ENCODE results near the gene MED13L.
"Not testable (repeated sequence)": the region's sequence is repeated elsewhere in the genome, so short reads cannot be mapped to it uniquely, and the experiment has no call there.

MED13L gene

GRCh38 chr12:116012757-116013156 is 264.7 kb downstream of the MED13L start:
- DNase-seq (ENCODE audit: low read depth) = no peak

DNA sequence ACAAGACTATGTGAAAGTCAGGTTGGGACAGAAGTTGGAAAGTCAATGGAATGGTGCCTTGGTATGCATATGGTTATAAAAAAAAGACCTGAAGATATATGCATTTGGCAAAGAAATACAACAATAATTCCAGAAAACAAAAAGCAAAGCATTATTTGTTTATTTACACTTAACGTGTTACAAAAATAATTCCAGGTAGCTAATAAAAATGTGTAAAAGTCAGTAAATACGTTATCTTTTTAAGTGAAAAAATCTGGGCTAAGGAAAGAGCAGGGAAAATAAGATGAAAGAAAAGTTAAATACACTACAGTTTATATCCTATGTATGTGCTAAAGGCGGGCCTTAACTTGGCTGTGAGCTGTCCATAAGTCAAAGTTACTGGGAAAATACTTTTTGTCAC is 266.3 kb downstream of the MED13L start:
- no peak for DNase-seq (ENCODE audit: low read depth)

- no peak for DNase-seq (ENCODE audit: low read depth)
Measured at GRCh38 chr12:116010467-116010866, 267.0 kb downstream of the MED13L start.

- no peak for DNase-seq (ENCODE audit: low read depth)
Measured at GRCh38 chr12:116009805-116010204, 267.7 kb downstream of the MED13L start.

DNA sequence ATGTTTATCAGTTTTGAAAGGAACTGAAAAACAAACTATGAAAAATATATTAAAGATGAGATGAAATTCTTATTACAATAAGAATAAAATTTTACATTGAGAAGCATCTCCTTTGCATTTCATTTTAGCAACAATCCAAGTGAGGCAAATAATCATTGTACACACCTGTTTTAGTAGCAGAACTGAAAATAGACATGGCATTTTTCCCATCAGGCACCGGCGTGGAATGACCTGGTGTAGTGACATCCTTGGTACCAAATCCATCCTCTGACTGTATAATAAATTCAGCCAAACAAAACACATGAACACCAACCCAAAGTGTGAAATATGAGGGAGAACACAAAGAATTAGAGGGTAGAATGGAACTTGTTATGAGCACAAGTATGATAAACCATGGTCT is 271.4 kb downstream of the MED13L start:
- DNase-seq (ENCODE audit: low read depth) = no peak

- DNase-seq (ENCODE audit: low read depth) = peak; percentile 79
Measured at GRCh38 chr12:116002890-116003536, 274.5 kb downstream of the MED13L start.

GRCh38 chr12:116000252-116000651 is 277.2 kb downstream of the MED13L start:
- no peak for DNase-seq (ENCODE audit: low read depth)

GRCh38 chr12:115999582-115999981 is 277.9 kb downstream of the MED13L start:
- DNase-seq (ENCODE audit: low read depth) = no peak

- no peak for DNase-seq (ENCODE audit: low read depth)
Measured at GRCh38 chr12:115998794-115999478, 278.6 kb downstream of the MED13L start.

DNA sequence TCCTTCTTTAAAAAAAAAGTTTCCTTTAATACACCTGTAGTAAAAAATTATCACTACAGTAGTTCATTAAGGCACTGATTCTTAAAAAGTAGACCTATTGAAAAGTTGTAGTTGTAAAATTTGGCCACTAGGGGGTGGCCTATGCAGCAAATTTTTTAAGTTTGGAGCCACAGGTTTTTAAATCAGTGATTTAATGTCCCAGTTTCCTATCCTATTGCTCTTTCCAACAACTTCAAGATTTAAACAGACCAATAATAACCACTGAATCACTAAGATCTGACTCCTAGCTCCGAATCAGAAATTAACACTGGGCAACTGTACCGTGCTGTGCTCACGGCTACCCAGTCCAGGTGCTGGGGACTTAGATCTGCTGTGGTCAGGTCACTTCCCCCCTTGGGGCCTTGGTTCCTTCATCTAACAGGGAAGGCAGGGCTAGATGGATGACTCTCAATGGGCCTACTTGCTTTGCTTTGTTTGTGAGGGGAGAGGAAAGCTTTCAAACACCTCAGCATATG is 279.3 kb downstream of the MED13L start:
- peak; percentile 58 for DNase-seq (ENCODE audit: low read depth)

DNA sequence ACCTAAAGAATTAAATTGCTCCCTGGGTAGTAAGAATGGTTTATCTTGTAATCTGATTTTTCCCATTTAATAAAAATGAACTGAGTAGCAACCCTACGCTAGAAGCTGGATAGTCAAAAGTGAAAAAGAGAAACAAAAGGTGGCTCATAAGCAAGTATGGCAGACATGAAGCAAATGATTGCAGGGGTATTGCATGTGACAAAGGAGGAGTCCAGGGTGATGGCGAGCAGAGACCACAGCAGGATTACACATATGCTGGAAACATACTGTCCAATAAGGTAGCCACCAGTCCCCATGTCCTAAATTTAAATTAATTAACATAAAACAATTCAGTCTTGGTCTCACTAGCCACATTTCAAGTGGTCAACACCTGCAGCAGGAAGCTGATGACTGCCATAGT is 283.8 kb downstream of the MED13L start:
- no peak for DNase-seq (ENCODE audit: low read depth)

- no peak for DNase-seq (ENCODE audit: low read depth)
Measured at GRCh38 chr12:115990241-115990640, 287.3 kb downstream of the MED13L start.

DNA sequence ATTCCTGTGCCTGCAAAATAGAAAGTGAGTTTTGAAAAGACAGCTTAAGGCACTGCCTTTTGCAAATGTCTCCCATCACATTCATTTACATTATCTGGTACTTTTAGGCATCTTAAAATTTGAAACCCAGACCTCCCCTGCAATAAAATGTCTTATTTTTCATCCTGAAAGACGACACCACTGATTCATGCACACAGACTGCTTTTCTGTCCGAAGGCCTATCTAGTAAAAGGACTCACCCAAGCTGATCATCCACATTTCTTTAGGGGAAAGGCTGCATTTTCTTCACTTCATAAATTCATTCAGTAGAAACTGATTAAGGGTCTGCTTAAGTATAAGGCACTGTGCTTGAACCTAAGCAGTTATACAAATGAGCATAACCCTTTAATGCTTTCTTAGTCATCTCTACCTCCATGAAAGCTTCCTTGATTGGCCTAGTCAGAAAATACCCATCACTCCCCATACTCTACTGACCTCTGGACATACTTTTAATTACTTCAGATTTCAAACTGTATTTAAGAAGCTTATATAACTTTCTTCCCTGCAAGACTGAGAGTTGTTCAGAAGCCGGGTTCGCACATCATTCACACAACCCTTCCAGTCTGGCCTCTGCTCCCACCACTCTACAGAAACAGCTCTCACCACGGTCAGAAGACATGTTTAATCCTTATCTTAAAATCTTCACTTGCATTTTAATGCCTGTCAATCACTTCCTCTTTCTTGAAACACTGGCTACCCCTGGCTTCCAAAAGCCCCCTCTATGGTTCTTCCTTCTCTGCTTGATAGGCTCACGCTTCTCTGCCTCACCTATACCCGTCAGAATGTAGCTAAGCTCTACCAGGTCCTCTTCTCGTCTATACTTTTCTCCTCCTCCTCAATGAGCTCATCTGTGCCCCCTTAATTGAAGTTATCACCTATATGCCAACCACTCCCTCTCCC is 288.6 kb downstream of the MED13L start:
- DNase-seq (ENCODE audit: low read depth) = no peak

GRCh38 chr12:115988212-115988611 is 289.3 kb downstream of the MED13L start:
- no peak for DNase-seq (ENCODE audit: low read depth)

DNA sequence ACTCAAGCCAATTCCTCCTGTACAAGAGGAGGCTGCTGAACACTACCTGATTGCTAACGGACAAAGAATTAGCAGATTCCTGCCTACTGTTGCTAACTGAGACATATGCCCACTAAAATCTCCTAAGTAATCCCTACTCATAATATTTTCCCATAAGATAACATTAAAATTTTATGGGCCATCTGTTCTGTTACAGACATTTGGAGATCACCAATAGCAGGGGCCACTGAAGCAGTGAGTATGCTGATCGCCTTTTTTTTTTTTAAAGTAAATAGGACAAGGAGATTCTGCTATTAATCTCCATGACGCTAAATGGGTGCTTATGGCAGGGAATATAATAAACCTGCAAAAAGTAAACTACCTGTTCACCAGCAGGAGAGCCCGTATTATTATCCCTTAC is 292.9 kb downstream of the MED13L start:
- DNase-seq (ENCODE audit: low read depth) = no peak

- no peak for DNase-seq (ENCODE audit: low read depth)
Measured at GRCh38 chr12:115983226-115983798, 294.2 kb downstream of the MED13L start.

- DNase-seq (ENCODE audit: low read depth) = no peak
Measured at GRCh38 chr12:115980339-115980738, 297.2 kb downstream of the MED13L start.

GRCh38 chr12:115979851-115980250 is 297.6 kb downstream of the MED13L start:
- no peak for DNase-seq (ENCODE audit: low read depth)

DNA sequence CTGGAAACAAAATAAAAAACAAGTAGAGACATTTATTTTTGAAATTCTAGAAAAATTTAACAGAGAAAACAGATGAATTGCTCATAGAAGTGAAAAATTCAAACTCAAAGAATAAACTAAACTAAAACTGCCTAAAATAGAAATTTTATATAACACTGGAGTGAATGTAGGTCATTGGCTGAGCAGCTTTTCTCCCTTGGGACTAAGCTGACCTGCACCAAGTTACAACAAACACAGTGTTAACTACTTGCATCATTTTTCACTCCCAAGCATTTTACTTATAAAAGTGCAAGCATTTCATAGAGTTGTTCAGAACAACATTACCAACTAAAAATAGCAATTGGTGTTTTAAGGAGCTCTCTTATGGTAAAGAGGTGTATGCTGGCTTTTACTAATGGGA is 298.1 kb downstream of the MED13L start:
- no peak for DNase-seq (ENCODE audit: low read depth)

GRCh38 chr12:115976829-115977228 is 300.7 kb downstream of the MED13L start:
- DNase-seq (ENCODE audit: low read depth) = not testable (repeated sequence)

DNA sequence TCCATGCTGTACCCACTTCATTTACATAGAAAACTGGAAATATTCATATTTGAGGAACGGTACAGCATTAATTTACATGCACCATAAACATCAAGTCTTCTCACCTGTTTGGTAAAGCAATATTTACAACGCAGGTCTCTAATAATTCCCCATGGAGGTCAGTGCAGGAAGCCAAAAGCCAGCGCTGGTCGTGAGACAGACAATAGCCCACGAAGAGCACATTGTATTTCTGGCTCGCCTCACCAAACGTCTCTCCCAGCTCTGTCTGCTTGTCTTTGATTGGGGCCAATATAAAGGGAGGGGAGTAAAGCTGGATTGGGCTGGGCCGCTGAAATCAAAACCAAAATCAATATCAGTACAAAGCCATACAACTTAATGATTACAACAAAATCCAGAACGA is 302.1 kb downstream of the MED13L start:
- DNase-seq (ENCODE audit: low read depth) = no peak

Data from amniotic epithelial cell (primary cell).